Breast epithelium (tissue), 3 donors: Measurements from ENCODE around the gene UBE2U.

Experiments used
- CTCF ChIP-seq, 3 donors: fragments of 450-650 bp; IDR thresholded peaks; one replicate each; pipeline ENCODE4 v1.5.1; 2016 to 2017; ENCODE audit warnings: antibody characterized with exemption in 3 of 3, mild to moderate bottlenecking in 3 of 3, moderate library complexity in 3 of 3
- POLR2A ChIP-seq: fragments of 450-650 bp; IDR thresholded peaks from one replicate; pipeline ENCODE4 v1.6.1; 2016; ENCODE audit warnings: antibody characterized with exemption, mild to moderate bottlenecking, moderate library complexity
- POLR2AphosphoS5 ChIP-seq, 3 donors: sonication (generic); formaldehyde crosslinking; IDR thresholded peaks; one replicate each; pipeline ENCODE4 v1.6.1; 2017; ENCODE audit warnings: antibody characterized with exemption in 3 of 3

GRCh38 chr1:64176659-64177058, 26.8 kb upstream of the UBE2U start:
- TF ChIP-seq CTCF (IDR thresholded peaks at IDR 0.05) = no peak
- TF ChIP-seq POLR2AphosphoS5 (IDR thresholded peaks at IDR 0.05) = no peak
- no peak for TF ChIP-seq POLR2A
